DMS79 (cell line): ENCODE data around the gene TLCD4.
"Not testable (repeated sequence)": the region's sequence is repeated elsewhere in the genome, so short reads cannot be mapped to it uniquely, and the experiment has no call there.

Experiments used
- DNase-seq: peaks from one replicate; lab custom pipeline; 2025; lab: John Stamatoyannopoulos, UW

The TLCD4 gene

DNA sequence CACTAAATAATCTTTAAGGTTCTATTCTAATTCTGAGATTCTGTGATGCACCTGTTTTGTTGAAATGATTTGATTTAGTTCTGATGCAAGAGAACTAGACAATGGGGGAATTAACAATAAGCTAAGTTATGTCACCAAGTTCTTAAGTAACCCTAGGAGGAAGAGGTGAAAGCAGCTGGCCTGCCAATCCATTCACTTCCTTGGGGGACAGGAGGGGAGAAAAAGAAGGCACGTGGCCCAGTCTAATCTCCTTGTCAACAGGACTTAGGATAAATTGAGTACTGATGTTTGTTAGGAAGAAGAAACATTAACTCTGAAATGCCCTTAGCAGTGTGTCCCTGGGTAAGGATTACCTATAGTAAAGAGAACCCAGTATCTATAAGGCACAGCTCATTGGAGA is 36.9 kb downstream of the TLCD4 start:
- DNase-seq: no peak

DNA sequence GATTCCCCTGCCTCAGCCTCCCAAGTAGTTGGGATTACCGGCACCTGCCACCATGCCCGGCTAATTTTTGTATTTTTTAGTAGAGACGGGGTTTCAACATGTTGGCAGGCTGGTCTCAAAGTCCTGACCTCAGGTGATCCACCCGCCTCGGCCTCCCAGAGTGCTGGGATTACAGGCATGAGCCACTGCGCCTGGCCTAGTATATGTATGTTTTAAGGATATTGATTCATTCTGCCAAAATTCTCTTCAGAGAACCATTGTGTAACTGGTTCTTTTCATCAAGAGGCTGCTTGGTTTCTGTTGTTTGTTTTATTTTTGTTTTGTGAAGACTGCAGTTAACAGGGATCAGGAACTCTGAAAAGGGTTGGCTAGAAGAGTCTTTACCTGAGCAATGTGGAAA is 48.4 kb downstream of the TLCD4 start:
- not testable (repeated sequence) for DNase-seq
